CD4-positive, alpha-beta T cell treated with Interleukin-4 for 4 hours (primary cell): ENCODE data around the gene ABLIM2.

Experiments used
- DNase-seq: peaks from one replicate; pipeline ENCODE4 v3.0.0-alpha.2; 2020

The ABLIM2 gene

GRCh38 chr4:8115916-8116315, 42.7 kb downstream of the ABLIM2 start:
- no peak for DNase-seq

GRCh38 chr4:8115203-8115520, 43.5 kb downstream of the ABLIM2 start:
- no peak for DNase-seq

- no peak for DNase-seq
Observed at GRCh38 chr4:8114456-8115202, 44.0 kb downstream of the ABLIM2 start.

GRCh38 chr4:8113611-8114377, 44.8 kb downstream of the ABLIM2 start:
- no peak for DNase-seq

- no peak for DNase-seq
Observed at GRCh38 chr4:8112672-8113071, 45.9 kb downstream of the ABLIM2 start.

GRCh38 chr4:8112036-8112576, 46.5 kb downstream of the ABLIM2 start:
- no peak for DNase-seq

GRCh38 chr4:8110071-8110986, 48.3 kb downstream of the ABLIM2 start:
- no peak for DNase-seq

GRCh38 chr4:8109406-8110065, 49.1 kb downstream of the ABLIM2 start:
- DNase-seq, result no peak

GRCh38 chr4:8108991-8109390, 49.6 kb downstream of the ABLIM2 start:
- no peak for DNase-seq

GRCh38 chr4:8108261-8108660, 50.4 kb downstream of the ABLIM2 start:
- no peak for DNase-seq

GRCh38 chr4:8107146-8107657, 51.4 kb downstream of the ABLIM2 start:
- no peak for DNase-seq

GRCh38 chr4:8106451-8107025, 52.1 kb downstream of the ABLIM2 start:
- DNase-seq, result no peak

GRCh38 chr4:8105306-8106100, 53.1 kb downstream of the ABLIM2 start:
- no peak for DNase-seq

GRCh38 chr4:8104491-8105305, 53.9 kb downstream of the ABLIM2 start:
- no peak for DNase-seq

- no peak for DNase-seq
Observed at GRCh38 chr4:8103421-8104390, 54.9 kb downstream of the ABLIM2 start.

- DNase-seq, result no peak
Observed at GRCh38 chr4:8102831-8103230, 55.8 kb downstream of the ABLIM2 start.

GRCh38 chr4:8102076-8102355, 56.6 kb downstream of the ABLIM2 start:
- DNase-seq, result no peak

GRCh38 chr4:8101213-8102075, 57.2 kb downstream of the ABLIM2 start:
- DNase-seq, result no peak
